HG02884 (cell line): ENCODE measurements around the gene SHISAL2B.
"Not testable (repeated sequence)": the region's sequence is repeated elsewhere in the genome, so short reads cannot be mapped to it uniquely, and the experiment has no call there.

Experiments
- ATAC-seq: cut with Tn5 transposase; IDR thresholded peaks from one replicate; pipeline ENCODE4 v1.9.1; 2021; ENCODE audit warnings: mild to moderate bottlenecking, moderate library complexity; ENCODE audit not compliant: unreplicated experiment

Gene SHISAL2B

GRCh38 chr5:64696414-64696813, 6.1 kb downstream of the SHISAL2B start:
- ATAC-seq = not testable (repeated sequence)

GRCh38 chr5:64700765-64701164, 10.5 kb downstream of the SHISAL2B start:
- no peak for ATAC-seq

- ATAC-seq = not testable (repeated sequence)
These were observed 15.8 kb downstream of the SHISAL2B start for GRCh38 chr5:64706074-64706473.

GRCh38 chr5:64707191-64707590, 16.9 kb downstream of the SHISAL2B start:
- ATAC-seq = no peak

GRCh38 chr5:64714495-64714894, 24.2 kb downstream of the SHISAL2B start:
- not testable (repeated sequence) for ATAC-seq

GRCh38 chr5:64722588-64722987, 32.3 kb downstream of the SHISAL2B start:
- no peak for ATAC-seq

- no peak for ATAC-seq
These were observed 36.8 kb downstream of the SHISAL2B start for GRCh38 chr5:64727150-64727549.

- no peak for ATAC-seq
These were observed 52.1 kb downstream of the SHISAL2B start for GRCh38 chr5:64742411-64742810.

- ATAC-seq = no peak
These were observed 52.5 kb downstream of the SHISAL2B start for GRCh38 chr5:64742821-64743220.

- ATAC-seq = no peak
These were observed 54.6 kb downstream of the SHISAL2B start for GRCh38 chr5:64744914-64745313.

- ATAC-seq = no peak
These were observed 56.1 kb downstream of the SHISAL2B start for GRCh38 chr5:64746446-64746845.

- ATAC-seq = no peak
These were observed 59.1 kb downstream of the SHISAL2B start for GRCh38 chr5:64749385-64749784.

GRCh38 chr5:64754066-64754465, 63.8 kb downstream of the SHISAL2B start:
- no peak for ATAC-seq

- no peak for ATAC-seq
These were observed 68.6 kb downstream of the SHISAL2B start for GRCh38 chr5:64758901-64759300.

- no peak for ATAC-seq
These were observed 69.8 kb downstream of the SHISAL2B start for GRCh38 chr5:64759960-64760660.

- no peak for ATAC-seq
These were observed 73.7 kb downstream of the SHISAL2B start for GRCh38 chr5:64763948-64764503.

GRCh38 chr5:64765804-64766504, 75.7 kb downstream of the SHISAL2B start:
- no peak for ATAC-seq

GRCh38 chr5:64766941-64767340, 76.6 kb downstream of the SHISAL2B start:
- no peak for ATAC-seq
